NCI-H748 (cell line): ENCODE measurements around the gene ZNF226.
"Not testable (repeated sequence)": the region's sequence is repeated elsewhere in the genome, so short reads cannot be mapped to it uniquely, and the experiment has no call there.

Source experiments
- DNase-seq: peaks from one replicate; lab custom pipeline; 2025; ENCODE audit not compliant: unreplicated experiment; lab: John Stamatoyannopoulos, UW

The ZNF226 gene

DNA sequence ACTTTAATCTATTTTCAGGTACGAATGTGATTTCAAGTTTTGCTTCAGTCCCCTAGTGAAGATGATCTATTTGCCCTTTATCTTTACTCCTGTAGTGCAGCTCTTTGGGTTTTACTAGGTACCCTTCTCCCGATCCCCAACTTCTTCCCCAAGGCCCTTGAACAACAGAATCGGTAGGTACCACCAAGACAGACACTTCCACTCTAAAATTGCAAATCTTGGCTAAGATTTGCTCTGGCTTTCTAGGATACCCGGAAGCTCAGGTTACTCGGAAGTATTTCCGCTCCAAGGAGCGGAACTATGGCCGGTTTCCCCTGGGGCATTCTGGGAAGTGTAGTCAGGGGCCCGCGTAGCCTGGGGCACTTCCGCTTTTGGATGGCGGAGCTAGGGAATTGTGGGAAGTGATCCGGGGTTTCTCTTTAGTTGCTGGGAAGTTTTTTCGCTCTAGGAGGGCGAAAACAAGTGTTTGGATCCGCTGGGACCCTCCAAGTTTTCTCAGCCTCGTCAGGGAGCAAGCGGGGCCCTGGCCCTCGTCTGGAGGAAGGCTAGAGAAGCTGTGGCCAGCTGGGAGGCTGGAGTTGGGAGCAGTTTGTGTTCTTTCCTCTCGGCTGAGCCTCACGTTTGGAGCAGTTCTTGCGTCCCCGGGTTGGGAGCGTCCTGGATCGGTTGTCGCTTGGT lies 42.4 kb downstream of the ZNF226 start:
- peak; percentile 98 for DNase-seq

GRCh38 chr19:44212250-44212865 lies 47.5 kb downstream of the ZNF226 start, which contains the start of gene ZNF227:
Gene ZNF227 (plus strand): TSS chr19:44212532. CDS start chr19:44217793, 5,261 bp downstream.
- peak; percentile 96 for DNase-seq

DNA sequence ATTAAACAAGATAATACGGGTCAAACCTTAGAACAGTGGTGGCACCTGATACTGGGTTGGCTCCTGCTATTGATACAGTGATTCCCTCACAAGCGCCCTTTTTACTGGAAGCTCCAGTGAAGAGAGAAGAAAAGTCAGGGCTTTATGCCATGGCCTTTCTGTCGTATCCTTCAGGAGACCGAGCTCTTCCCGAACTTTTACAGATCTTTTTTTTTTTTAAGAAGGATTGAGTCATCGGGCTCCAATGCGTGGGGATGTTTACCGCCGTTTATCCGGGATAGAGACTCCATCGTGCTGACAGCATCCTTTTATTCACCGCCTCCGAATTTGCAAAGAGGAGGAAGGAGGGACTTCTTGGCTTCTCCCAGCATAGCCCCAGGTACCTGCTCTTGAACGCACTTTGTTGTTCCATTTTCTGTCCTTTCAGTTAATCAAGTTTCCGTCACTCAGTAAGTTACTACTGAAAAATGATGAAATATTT lies 48.0 kb downstream of the ZNF226 start:
- DNase-seq = peak; percentile 59

GRCh38 chr19:44219926-44220325 lies 55.0 kb downstream of the ZNF226 start:
- DNase-seq = not testable (repeated sequence)

GRCh38 chr19:44220761-44221160 lies 55.9 kb downstream of the ZNF226 start:
- DNase-seq = not testable (repeated sequence)

GRCh38 chr19:44221291-44221690 lies 56.4 kb downstream of the ZNF226 start:
- not testable (repeated sequence) for DNase-seq
